GM21619 (cell line): ENCODE data around the gene ARHGEF19.

Experiments
- ATAC-seq: cut with Tn5 transposase; IDR thresholded peaks from one replicate; pipeline ENCODE4 v1.9.1; 2021; ENCODE audit not compliant: unreplicated experiment

ARHGEF19 gene

DNA sequence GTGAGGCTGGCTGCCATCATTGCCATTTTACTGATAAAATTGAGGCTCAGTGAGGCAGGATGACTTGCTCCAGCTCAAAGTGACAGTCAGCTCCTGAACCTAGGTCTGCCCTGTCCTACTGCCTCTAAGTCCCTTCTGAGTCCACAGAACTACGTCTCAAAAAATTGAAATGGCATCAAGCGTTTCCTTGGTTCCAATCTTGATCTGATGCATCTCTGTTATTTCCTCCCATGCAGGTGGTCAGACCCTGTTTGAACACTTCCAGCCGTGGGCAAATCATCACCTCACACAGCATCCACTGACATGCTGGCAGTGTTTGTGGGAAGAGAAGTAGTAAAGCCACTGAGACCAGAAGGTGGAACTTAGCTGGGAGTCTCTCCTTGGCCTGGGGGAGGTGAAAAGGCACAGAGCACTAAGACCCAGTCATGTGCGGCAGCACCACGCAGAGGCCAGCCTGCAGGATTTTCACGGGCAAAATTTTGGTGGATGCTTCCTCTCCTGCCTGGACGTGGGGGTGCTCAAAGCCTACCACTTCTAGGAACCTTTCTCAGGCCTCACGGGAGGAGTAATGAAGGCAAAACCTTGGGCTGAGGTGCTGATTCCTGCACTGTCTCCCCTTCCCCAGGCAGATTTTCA lies 32.3 kb upstream of the ARHGEF19 start:
- ATAC-seq, result no peak

GRCh38 chr1:16243936-16244649 lies 31.6 kb upstream of the ARHGEF19 start:
- no peak for ATAC-seq

DNA sequence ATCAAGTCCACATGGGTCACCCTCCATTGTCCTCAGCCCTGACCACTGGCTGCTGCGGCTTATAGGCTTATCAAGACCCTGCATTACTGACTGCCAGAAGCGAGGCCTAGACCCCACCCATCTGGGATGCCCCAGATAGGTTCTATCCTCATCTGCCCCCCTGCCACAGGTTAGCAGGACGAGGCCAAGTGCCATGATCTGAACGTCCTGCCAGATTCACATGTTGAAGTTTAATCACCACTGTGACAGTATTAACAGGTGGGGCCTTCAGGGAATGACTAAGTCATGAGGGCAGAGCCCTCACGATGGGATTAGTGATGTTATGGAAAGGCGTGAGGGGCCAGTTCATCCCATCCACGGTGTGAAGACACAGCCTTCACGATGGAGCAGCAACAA lies 30.8 kb upstream of the ARHGEF19 start:
- no peak for ATAC-seq

DNA sequence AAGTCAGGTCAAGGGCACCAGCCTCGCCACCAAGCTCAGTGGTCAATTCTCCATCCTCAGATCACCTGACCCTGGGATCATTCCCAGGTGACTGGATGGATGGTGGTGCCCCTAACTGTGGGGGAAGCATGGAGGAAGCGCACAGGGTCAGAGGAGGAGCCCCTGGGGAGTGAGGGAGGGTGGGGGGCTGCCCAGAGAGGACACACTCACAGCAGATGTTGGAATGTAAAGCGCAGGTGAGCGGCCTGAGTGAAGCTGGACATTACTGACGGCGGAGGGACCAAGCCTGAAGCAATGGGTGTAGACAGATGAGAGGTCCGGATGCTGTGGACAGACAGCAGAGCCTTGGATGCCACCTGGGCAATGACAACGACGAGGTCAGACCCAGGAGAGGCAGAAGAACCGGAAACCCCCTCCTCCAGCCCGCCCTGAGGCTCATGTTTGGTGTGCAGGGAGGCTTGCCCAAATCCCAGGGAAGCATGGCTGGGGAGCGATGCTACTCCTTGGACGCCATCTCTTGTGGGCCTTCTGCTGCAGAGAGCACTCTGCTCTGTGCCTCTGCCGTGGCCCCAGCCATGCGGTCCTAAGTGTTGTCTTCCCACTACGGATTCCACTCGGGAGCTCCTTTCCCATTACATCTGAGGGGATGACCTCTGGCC lies 30.2 kb upstream of the ARHGEF19 start:
- ATAC-seq, result no peak

- ATAC-seq, result no peak
Observed at GRCh38 chr1:16241221-16241708, 28.8 kb upstream of the ARHGEF19 start.

DNA sequence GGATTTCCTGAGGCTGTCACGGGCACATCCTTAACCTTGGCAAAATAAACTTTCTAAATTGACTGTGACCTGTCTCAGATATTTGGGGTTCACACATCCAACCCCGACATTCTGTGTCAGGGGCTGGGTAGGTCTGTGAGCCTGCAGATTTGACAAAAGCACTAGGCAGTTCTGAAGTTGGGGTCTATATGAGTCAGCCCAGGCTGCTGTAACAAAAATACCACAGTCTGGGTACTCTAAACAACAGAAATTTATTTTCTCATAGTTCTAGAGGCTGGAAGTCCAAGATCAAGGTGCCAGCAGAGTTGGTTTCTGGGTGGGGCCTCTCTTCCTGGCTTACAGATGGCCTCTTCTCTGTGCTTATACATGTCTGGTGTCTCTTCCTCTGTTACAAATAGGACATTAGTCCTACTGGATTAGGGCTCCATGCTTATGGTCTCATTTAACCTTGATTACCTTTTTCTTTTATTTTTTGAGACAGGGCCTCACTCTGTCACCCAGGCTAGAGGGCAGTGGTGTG lies 27.6 kb upstream of the ARHGEF19 start:
- ATAC-seq, result no peak

- ATAC-seq, result no peak
Observed at GRCh38 chr1:16237343-16237830, 24.9 kb upstream of the ARHGEF19 start.

- ATAC-seq, result peak; percentile 74
Observed at GRCh38 chr1:16236511-16237342, 24.3 kb upstream of the ARHGEF19 start, which contains the start of gene CPLANE2. TSS of gene CPLANE2 (minus strand) at chr1:16237183. CDS start at chr1:16236742, 441 bp downstream.

DNA sequence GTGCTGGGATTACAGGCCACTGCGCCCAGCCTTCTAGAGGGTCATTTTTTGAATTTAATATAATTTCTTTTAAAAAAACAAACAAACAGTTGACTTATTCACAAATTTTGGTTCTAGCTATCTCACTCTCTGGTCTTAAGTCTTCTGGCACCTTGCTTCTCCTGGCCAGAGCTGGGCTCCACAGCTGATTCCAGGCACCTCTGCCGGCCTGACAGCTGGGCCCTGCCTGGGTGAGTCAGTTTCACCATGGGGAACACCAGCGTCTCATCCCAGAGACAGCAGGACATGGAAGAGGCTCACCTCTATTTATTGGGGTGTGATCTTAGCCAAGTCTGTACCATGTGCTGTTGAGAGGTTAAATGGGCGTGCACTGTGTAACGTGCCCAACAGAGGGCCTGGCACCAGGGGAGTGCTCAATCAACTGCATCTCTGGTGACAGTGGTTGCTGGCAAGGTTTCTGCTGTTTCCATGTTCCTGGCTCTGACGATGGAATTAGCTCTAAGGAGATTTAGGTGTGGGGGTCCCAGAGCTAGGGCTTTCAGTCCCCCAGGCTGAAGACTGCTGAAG lies 23.6 kb upstream of the ARHGEF19 start:
- peak; percentile 38 for ATAC-seq

GRCh38 chr1:16235347-16235746 lies 22.9 kb upstream of the ARHGEF19 start:
- no peak for ATAC-seq

DNA sequence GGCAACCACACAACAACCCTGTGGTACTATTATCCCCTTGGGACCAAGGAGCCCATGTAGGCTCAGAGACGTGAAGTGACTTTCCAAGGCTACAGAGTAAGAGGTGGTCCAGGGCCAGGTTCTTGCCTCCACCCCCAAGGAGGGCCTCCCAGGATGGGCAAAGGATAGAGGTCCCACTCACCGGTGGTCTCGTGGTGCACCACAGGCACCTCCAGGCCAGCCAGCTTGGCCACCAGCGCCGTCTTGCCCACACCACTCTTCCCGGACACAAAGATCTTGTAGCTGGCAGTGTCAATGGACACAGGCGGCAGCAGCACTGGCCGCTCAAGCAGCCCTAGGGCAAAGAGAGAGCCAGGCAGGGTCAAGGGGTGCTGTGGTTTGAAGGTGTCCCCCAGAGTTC lies 21.0 kb upstream of the ARHGEF19 start:
- no peak for ATAC-seq

DNA sequence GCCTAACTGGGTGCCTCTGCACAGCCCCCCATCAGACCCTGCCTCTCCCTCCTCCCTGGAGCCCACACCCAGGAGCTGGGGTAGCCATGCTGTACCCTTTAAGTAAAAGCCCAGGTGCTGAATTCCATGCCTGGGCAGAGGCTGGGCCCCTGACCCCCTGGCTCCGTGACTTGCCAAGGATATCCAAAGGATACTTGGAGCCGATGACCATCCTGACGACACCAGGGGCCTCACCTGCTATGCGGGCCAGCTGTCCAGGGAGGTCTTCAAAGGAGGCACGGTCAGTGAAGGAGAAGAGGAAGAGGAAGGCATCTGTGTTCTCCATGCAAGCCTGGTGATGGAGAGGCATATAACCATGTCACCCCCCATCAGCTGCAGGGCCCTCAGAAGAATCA lies 19.9 kb upstream of the ARHGEF19 start:
- ATAC-seq, result no peak

DNA sequence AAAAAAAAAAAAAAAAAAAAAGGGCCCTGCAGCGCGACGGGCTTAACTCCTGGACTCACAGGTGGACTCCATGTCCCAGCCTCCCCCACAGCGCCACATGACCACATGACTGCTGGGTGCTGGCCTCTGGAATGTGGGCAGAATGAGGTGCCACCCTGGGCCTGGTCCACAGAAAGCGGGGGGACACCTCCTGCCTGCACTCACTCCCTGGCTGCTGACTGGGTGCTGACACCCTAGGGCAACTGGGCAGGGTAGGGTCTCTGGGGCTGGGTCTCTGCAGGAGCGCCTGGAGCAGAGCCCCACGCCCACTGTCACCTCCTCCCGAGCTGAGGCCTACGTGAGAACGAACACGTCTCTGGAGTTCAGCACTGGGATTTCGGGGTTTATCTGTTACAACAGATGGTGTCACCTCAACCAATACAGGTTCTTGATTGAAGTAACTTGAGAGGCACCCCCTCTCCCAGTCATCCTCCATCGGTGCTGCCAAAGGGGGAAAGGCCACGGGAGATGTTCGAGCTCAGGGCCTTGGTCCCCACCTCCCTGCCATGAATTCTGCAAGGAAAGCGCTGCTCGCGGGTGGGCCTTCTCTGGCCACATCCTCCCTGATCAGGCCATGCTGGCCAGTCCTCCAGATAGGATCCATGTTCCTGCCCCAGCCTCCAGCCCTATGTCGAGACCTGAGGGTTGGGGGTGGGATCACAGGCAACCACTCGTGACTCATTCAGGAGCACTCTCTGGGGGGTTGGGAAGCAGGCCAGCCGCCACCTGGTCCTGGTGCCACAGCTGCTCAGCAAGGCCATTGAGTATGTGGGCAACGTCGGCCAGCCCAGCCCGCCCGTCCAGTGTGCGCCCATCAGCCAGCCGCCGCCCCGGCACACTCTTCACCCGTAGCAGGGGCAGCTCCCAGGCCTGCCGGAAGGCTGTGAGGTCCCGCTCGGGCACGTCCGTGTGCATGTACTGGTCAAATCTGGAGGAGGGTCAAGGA lies 19.2 kb upstream of the ARHGEF19 start:
- no peak for ATAC-seq

DNA sequence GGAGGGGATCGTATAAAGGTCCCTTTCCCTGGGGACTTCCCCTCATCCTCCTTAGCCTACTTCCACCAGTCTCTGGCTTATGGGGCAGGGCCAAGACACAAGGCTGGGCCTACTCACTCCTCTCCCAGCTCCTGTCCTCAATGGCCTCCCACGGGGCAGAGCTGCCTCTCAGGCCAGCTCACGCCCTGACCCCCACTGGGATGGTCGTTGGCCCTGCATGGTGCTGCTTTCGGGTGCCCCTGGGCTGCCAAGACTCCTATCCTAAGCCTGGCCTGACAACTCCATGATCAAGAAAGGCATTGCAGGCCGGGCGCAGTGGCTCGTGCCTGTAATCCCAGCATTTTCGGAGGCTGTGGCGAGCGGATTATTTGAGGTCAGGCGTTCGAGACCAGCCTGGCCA lies 18.3 kb upstream of the ARHGEF19 start:
- no peak for ATAC-seq

DNA sequence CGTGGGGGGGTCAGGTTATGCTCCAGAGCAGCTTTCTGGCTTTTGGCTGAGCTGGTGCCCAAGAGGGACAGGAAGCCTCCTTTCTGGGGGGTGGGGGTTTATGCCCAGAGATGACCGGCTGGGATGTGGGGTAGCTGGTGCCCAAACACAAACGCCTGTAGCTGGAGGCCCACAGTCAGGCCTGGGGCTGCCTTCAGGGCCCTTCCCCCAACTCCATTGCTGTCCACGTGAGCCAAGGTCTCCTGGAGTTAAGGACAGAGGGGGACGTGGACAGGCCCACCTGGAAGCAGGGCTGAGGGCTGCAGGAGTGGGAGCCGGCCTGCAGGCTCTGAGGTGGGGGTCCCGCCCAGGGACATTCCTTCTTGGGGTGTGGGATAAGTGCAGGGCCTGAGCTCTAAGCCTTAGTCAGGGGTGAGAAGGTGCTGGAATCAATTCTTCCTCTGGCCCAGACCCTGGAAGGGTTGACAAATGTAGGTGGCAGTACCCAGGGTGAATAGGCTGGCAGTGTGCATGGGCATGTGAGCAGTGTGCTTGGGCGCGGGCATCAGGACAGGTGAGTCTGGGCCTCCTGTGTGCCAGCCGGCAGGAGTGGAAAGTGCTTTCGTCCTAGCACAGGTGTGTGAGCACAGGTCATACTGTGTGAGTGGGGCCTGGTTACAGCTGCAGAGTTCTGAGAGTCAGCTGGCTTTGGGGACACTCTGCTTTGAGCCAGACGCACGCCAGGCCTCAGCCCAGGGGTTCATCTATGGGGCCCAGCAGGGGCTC lies 17.7 kb upstream of the ARHGEF19 start:
- ATAC-seq, result no peak

DNA sequence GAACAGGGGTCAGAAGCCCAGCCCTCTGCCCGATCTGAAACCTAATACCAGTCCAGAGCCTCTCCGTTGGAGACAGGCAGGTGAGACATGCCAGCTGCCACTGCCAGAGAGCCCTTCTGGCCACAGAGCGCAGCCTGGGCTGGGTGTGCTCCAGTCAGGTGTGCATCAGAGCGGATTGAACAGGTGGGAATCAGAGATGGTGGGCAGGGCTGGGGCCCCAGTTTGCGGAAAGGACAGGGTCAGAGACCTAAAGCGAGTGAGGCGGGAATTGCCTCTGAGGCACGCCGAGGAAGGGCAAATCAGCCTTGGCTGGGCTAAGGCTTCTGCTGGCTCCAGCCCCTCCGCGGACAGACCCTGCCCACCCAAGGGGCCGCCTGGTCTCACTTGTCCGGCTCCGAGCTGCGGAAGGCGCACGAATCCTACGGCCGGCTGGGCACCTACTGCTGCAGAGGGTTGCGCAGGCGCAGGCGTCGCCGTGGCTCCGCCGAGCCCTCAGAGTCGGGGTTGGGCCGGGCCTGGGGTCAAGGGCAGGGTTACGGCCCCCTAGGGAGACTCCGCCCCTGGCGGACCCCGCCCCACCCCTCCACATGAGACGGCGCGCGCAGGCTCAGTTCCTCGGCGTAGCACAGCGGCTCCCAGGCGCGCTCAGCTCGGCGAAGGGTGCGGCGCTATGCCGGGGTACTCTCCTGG lies 14.2 kb upstream of the ARHGEF19 start:
- no peak for ATAC-seq

- no peak for ATAC-seq
Observed at GRCh38 chr1:16226129-16226489, 13.7 kb upstream of the ARHGEF19 start.

DNA sequence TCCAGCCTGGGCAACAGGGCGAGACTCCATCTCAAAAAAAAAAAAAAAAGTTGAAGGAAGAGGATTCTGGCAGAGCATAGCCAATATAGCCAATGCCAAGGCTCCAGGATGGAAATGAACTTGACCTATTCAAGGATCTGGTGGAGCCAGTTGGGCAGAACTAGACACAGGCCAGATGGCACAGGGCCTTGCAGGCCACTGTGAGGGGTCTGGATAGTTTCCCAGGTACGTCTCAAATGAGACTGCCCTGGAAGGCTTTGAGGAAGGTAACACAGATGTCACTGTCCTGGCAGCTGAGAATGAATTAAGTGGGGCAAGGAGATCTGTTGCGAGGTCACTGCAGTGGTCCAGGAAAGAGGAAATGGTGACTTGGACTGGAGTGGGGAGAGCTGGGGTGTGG lies 12.0 kb upstream of the ARHGEF19 start:
- no peak for ATAC-seq
